ENCODE results near the gene TP63. TPM values are rescaled to one million over a fixed set of nuclear protein-coding genes. Genes with fewer than 3 reads are reported as not detected.

TP63 gene
- total RNA-seq, 2 donors from 2014 or later = not detected

GRCh38 chr3:189632242-189632641, 1.1 kb downstream of the TP63 start:
- Histone ChIP-seq H3K27me3 (no peaks in the 10 kb centered on the region), H3K4me3 (no peak overlapping the region), H3K27ac (no peak overlapping the region), H3K9me3 (no peaks in the 10 kb centered on the region), H3K36me3 (replicated peaks in 1 of 2; ENCODE audit: insufficient read depth in 1 of 2, low read depth in 2 of 2) (no peaks in the 10 kb centered on the region), H3K4me1 (peaks cover 9% of the 10 kb centered on the region)
- no peak for DNase-seq
- TF ChIP-seq, protein P1, sequence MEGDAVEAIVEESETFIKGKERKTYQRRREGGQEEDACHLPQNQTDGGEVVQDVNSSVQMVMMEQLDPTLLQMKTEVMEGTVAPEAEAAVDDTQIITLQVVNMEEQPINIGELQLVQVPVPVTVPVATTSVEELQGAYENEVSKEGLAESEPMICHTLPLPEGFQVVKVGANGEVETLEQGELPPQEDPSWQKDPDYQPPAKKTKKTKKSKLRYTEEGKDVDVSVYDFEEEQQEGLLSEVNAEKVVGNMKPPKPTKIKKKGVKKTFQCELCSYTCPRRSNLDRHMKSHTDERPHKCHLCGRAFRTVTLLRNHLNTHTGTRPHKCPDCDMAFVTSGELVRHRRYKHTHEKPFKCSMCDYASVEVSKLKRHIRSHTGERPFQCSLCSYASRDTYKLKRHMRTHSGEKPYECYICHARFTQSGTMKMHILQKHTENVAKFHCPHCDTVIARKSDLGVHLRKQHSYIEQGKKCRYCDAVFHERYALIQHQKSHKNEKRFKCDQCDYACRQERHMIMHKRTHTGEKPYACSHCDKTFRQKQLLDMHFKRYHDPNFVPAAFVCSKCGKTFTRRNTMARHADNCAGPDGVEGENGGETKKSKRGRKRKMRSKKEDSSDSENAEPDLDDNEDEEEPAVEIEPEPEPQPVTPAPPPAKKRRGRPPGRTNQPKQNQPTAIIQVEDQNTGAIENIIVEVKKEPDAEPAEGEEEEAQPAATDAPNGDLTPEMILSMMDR (IDR thresholded peaks at IDR 0.05) = no peak
- TF ChIP-seq POLR2A (IDR thresholded peaks at IDR 0.05) = no peak
- ATAC-seq = no peak
- intact Hi-C loops (cut with DNase I) = no loop called here
- WGBS, 2 donors = 60 to 69% methylated on average over 5 of the region's 5 CpGs

GRCh38 chr3:189635339-189635738, 4.2 kb downstream of the TP63 start:
- no peaks in the 10 kb centered on the region for H3K4me1 ChIP-seq
- ATAC-seq = no peak
- no peaks in the 10 kb centered on the region for H3K27me3 ChIP-seq
- 57 to 63% methylated on average over 3 of the region's 3 CpGs for WGBS, 2 donors
- no peak for DNase-seq
- TF ChIP-seq POLR2A (IDR thresholded peaks at IDR 0.05) = no peak
- TF ChIP-seq, protein P1 (IDR thresholded peaks at IDR 0.05) = no peak
- H3K4me3 ChIP-seq = no peak overlapping the region
- intact Hi-C loops (cut with DNase I) = no loop called here
- H3K36me3 ChIP-seq (replicated peaks in 1 of 2; ENCODE audit: insufficient read depth in 1 of 2, low read depth in 2 of 2) = no peaks in the 10 kb centered on the region
- no peaks in the 10 kb centered on the region for H3K9me3 ChIP-seq
- no peak overlapping the region for H3K27ac ChIP-seq

DNA sequence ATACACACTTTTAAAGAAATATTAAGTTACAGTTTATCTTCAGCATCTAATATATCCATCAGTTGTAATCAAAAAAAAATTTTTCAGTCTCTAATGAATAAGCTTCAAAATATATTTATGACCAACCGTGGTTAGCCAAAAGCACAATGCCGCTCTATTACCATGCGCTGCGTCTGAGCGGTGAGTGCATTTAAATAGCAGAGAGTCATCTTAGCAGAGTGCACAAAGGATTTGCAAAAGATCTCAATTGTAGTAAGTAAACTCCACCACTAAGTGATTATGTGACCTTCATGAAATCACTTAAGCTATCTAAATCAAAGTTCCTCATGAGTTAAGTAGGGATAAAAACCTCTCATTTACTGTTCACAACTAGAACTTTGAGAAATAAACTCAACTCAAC, 4.9 kb downstream of the TP63 start:
- H3K27ac ChIP-seq = no peak overlapping the region
- H3K27me3 ChIP-seq = no peaks in the 10 kb centered on the region
- TF ChIP-seq, protein P1 (IDR thresholded peaks at IDR 0.05) = no peak
- no peak for TF ChIP-seq POLR2A (IDR thresholded peaks at IDR 0.05)
- 78 to 90% methylated on average over 5 of the region's 5 CpGs for WGBS, 2 donors
- H3K4me1 ChIP-seq = no peaks in the 10 kb centered on the region
- no peak for ATAC-seq
- no peak overlapping the region for H3K4me3 ChIP-seq
- H3K36me3 ChIP-seq (replicated peaks in 1 of 2; ENCODE audit: insufficient read depth in 1 of 2, low read depth in 2 of 2) = no peaks in the 10 kb centered on the region
- H3K9me3 ChIP-seq = no peaks in the 10 kb centered on the region
- intact Hi-C loops (cut with DNase I) = no loop called here
- no peak for DNase-seq

- Histone ChIP-seq H3K27ac (no peak overlapping the region), H3K4me1 (no peaks in the 10 kb centered on the region), H3K4me3 (no peak overlapping the region), H3K9me3 (no peaks in the 10 kb centered on the region), H3K27me3 (no peaks in the 10 kb centered on the region), H3K36me3 (replicated peaks in 1 of 2; ENCODE audit: insufficient read depth in 1 of 2, low read depth in 2 of 2) (no peaks in the 10 kb centered on the region)
- ATAC-seq (no peak), DNase-seq (no peak)
- TF ChIP-seq POLR2A (IDR thresholded peaks at IDR 0.05) = no peak
- TF ChIP-seq, protein P1 (IDR thresholded peaks at IDR 0.05) = no peak
- WGBS, 2 donors = 63 to 70% methylated on average over 4 of the region's 4 CpGs
- intact Hi-C loops (cut with DNase I) = no loop called here
Observed at GRCh38 chr3:189637750-189638149, 6.6 kb downstream of the TP63 start.

- no peak for DNase-seq
- intact Hi-C loops (cut with DNase I) = no loop called here
- no peaks in the 10 kb centered on the region for H3K9me3 ChIP-seq
- no peaks in the 10 kb centered on the region for H3K4me1 ChIP-seq
- WGBS, 2 donors = 52 to 70% methylated on average over 4 of the region's 4 CpGs
- no peak overlapping the region for H3K4me3 ChIP-seq
- H3K27me3 ChIP-seq = no peaks in the 10 kb centered on the region
- no peaks in the 10 kb centered on the region for H3K36me3 ChIP-seq (replicated peaks in 1 of 2; ENCODE audit: insufficient read depth in 1 of 2, low read depth in 2 of 2)
- ATAC-seq = no peak
- H3K27ac ChIP-seq = no peak overlapping the region
- no peak for TF ChIP-seq POLR2A (IDR thresholded peaks at IDR 0.05)
- TF ChIP-seq, protein P1 (IDR thresholded peaks at IDR 0.05) = no peak
Observed at GRCh38 chr3:189638276-189639031, 7.3 kb downstream of the TP63 start.

Measured in body of pancreas (tissue), 4 donors.